MCF 10A (cell line): Measurements from ENCODE around the gene R3HDML. TPM values are rescaled to one million over a fixed set of nuclear protein-coding genes. Genes with fewer than 3 reads are reported as not detected.
"Not testable (repeated sequence)": the region's sequence is repeated elsewhere in the genome, so short reads cannot be mapped to it uniquely, and the experiment has no call there.

Experiments used
- BruUV-seq: library from RNA; stranded (reverse); fragments of 400-500 nt; replicated peaks from 2 replicates; lab custom pipeline; 2021; lab: Mats Ljungman, UMichigan
- CTCF ChIA-PET: fragments of 300-600 bp; sonication (Branson Sonifier 250); formaldehyde crosslinking; extraction: SDS; loops from one replicate; lab custom pipeline; 2021; ENCODE audit warnings: antibody characterized with exemption, inconsistent platforms; lab: Yijun Ruan, JAX
- POLR2A ChIA-PET: fragments of 300-600, 350-650 bp; sonication (Branson Sonifier 250); formaldehyde crosslinking; extraction: SDS; loops from one replicate; lab custom pipeline; 2020; ENCODE audit warnings: antibody characterized with exemption, inconsistent platforms; lab: Yijun Ruan, JAX
- DNase-seq: peaks from one replicate; pipeline ENCODE4 v3.0.0-alpha.2; 2018; ENCODE audit not compliant: unreplicated experiment
- H3K27ac Mint-ChIP-seq: one replicate; pipeline ENCODE4 v1.8.0; 2022; ENCODE audit warnings: mild to moderate bottlenecking, low read depth, mixed read lengths; ENCODE audit not compliant: unreplicated experiment
- H3K27me3 Mint-ChIP-seq: one replicate; pipeline ENCODE4 v1.8.0; 2022; ENCODE audit warnings: mixed read lengths; ENCODE audit not compliant: insufficient read depth, unreplicated experiment
- H3K36me3 Mint-ChIP-seq: one replicate; pipeline ENCODE4 v1.8.0; 2022; ENCODE audit warnings: mild to moderate bottlenecking, moderate library complexity, mixed read lengths; ENCODE audit not compliant: insufficient read depth, unreplicated experiment
- H3K4me1 Mint-ChIP-seq: one replicate; pipeline ENCODE4 v1.8.0; 2022; ENCODE audit warnings: mixed read lengths; ENCODE audit not compliant: insufficient read depth, unreplicated experiment
- H3K4me3 Mint-ChIP-seq: one replicate; pipeline ENCODE4 v1.8.0; 2022; ENCODE audit warnings: mild to moderate bottlenecking, moderate library complexity, mixed read lengths; ENCODE audit not compliant: unreplicated experiment
- H3K9me3 Mint-ChIP-seq: one replicate; pipeline ENCODE4 v1.8.0; 2022; ENCODE audit warnings: mixed read lengths; ENCODE audit not compliant: unreplicated experiment
- CTCF ChIP-seq: fragments of 200-600 bp; IDR thresholded peaks from one replicate; pipeline ENCODE4 v1.8.0; 2022; ENCODE audit warnings: antibody characterized with exemption, mild to moderate bottlenecking; ENCODE audit not compliant: unreplicated experiment
- intact Hi-C: fragments of 100-400 bp; cut with micrococcal nuclease; formaldehyde crosslinking; loops from 2 replicates; pipeline ENCODE4 v1.14.1; 2022
- total RNA-seq: library from RNA; stranded (reverse); gene quantifications from 2 replicates; pipeline ENCODE4 v1.2.3, GENCODE V29; 2022

R3HDML gene
- total RNA-seq, 1 experiment from 2014 or later: not detected

GRCh38 chr20:44319839-44320422 is 16.9 kb upstream of the R3HDML start:
- no peak overlapping the region for H3K27ac Mint-ChIP-seq
- ChIA-PET POLR2A (interaction anchor here (1.1 kb wide), 1 partner anchor 9 kb away, joined by 3 read pairs; the partner anchor contains the start of gene FITM2), CTCF (interaction anchor here (0.6 to 16.6 kb wide), 6 partner anchors 9 to 279 kb away, joined by 3 to 536 read pairs (median 6); partner anchors contain the start of gene FITM2)
- H3K36me3 Mint-ChIP-seq: no peaks in the 10 kb centered on the region
- intact Hi-C loops: no loop called here
- no peaks in the 10 kb centered on the region for H3K4me1 Mint-ChIP-seq
- no peaks in the 10 kb centered on the region for H3K9me3 Mint-ChIP-seq
- DNase-seq: peak; percentile 18
- H3K27me3 Mint-ChIP-seq: no peaks in the 10 kb centered on the region
- no peak overlapping the region for H3K4me3 Mint-ChIP-seq
- no TSS peak for BruUV-seq
- no peak for TF ChIP-seq CTCF

- Mint-ChIP-seq H3K9me3 (no peaks in the 10 kb centered on the region), H3K4me3 (no peak overlapping the region), H3K27me3 (no peaks in the 10 kb centered on the region), H3K36me3 (no peaks in the 10 kb centered on the region), H3K4me1 (no peaks in the 10 kb centered on the region), H3K27ac (no peak overlapping the region)
- ChIA-PET POLR2A (interaction anchor here (1.4 kb wide), 1 partner anchor 13 kb away, joined by 5 read pairs; the partner anchor contains the start of gene FITM2), CTCF (interaction anchor here (0.5 to 10.1 kb wide), 6 partner anchors 9 to 148 kb away, joined by 3 to 90 read pairs (median 6); partner anchors contain the start of gene FITM2)
- no TSS peak for BruUV-seq
- TF ChIP-seq CTCF: no peak
- intact Hi-C loops: no loop called here
- DNase-seq: peak; percentile 23
Measured at GRCh38 chr20:44324343-44324742, 12.5 kb upstream of the R3HDML start.

GRCh38 chr20:44326391-44327159 is 10.3 kb upstream of the R3HDML start:
- H3K4me3 Mint-ChIP-seq: peak overlapping the region; percentile 23
- no peaks in the 10 kb centered on the region for H3K27me3 Mint-ChIP-seq
- TF ChIP-seq CTCF: no peak
- H3K9me3 Mint-ChIP-seq: no peaks in the 10 kb centered on the region
- H3K4me1 Mint-ChIP-seq: no peaks in the 10 kb centered on the region
- no TSS peak for BruUV-seq
- H3K36me3 Mint-ChIP-seq: no peaks in the 10 kb centered on the region
- ChIA-PET POLR2A (no interaction called here), CTCF (interaction anchor here (0.6 to 10.1 kb wide), 6 partner anchors 16 to 184 kb away, joined by 3 to 90 read pairs (median 4); partner anchors contain the start of gene FITM2)
- no peak for DNase-seq
- H3K27ac Mint-ChIP-seq: no peak overlapping the region
- intact Hi-C loops: no loop called here

- H3K27ac Mint-ChIP-seq, H3K4me1 Mint-ChIP-seq, POLR2A ChIA-PET, H3K4me3 Mint-ChIP-seq, H3K36me3 Mint-ChIP-seq, DNase-seq, H3K9me3 Mint-ChIP-seq, BruUV-seq, H3K27me3 Mint-ChIP-seq, intact Hi-C loops: not testable (repeated sequence)
- CTCF ChIA-PET: interaction anchor here (0.6 to 10.1 kb wide), 6 partner anchors 10 to 111 kb away, joined by 3 to 90 read pairs (median 6); partner anchors contain the start of gene FITM2
Measured at GRCh38 chr20:44327748-44328147, 9.1 kb upstream of the R3HDML start.
